HL-60/S4 treated with retinoic acid at 250 ng/mL for 4 days and 3 days (cell line): Measurements from ENCODE around the gene IRS1.

ENCODE experiments used
- in situ Hi-C: fragments of 300-500 bp; cut with MboI; formaldehyde crosslinking; loops from 2 replicates; pipeline ENCODE4 v1.7.0; 2022; ENCODE audit warnings: low sequenced_read_pairs

Gene IRS1

GRCh38 chr2:226732478-226733188, 67.0 kb downstream of the IRS1 start:
- in situ Hi-C loops: no loop called here

- in situ Hi-C loops: no loop called here
These were observed 69.1 kb downstream of the IRS1 start for GRCh38 chr2:226730481-226730880.

GRCh38 chr2:226728996-226729395, 70.6 kb downstream of the IRS1 start:
- in situ Hi-C loops: no loop called here

- in situ Hi-C loops: no loop called here
These were observed 72.4 kb downstream of the IRS1 start for GRCh38 chr2:226727251-226727650.

- in situ Hi-C loops: no loop called here
These were observed 73.1 kb downstream of the IRS1 start for GRCh38 chr2:226726546-226726945.

- in situ Hi-C loops: no loop called here
These were observed 74.3 kb downstream of the IRS1 start for GRCh38 chr2:226725126-226725860.

- in situ Hi-C loops: no loop called here
These were observed 78.1 kb downstream of the IRS1 start for GRCh38 chr2:226721541-226721940.

GRCh38 chr2:226720948-226721347, 78.7 kb downstream of the IRS1 start:
- in situ Hi-C loops: no loop called here

GRCh38 chr2:226717719-226718118, 81.9 kb downstream of the IRS1 start:
- in situ Hi-C loops: no loop called here

- in situ Hi-C loops: no loop called here
These were observed 83.5 kb downstream of the IRS1 start for GRCh38 chr2:226716126-226716525.

GRCh38 chr2:226715347-226715990, 84.2 kb downstream of the IRS1 start:
- in situ Hi-C loops: no loop called here

GRCh38 chr2:226712941-226713340, 86.7 kb downstream of the IRS1 start:
- in situ Hi-C loops: no loop called here

- in situ Hi-C loops: no loop called here
These were observed 87.9 kb downstream of the IRS1 start for GRCh38 chr2:226711606-226712296.

- in situ Hi-C loops: no loop called here
These were observed 92.1 kb downstream of the IRS1 start for GRCh38 chr2:226707499-226707898.

- in situ Hi-C loops: no loop called here
These were observed 93.7 kb downstream of the IRS1 start for GRCh38 chr2:226705965-226706364.

- in situ Hi-C loops: no loop called here
These were observed 94.3 kb downstream of the IRS1 start for GRCh38 chr2:226705133-226705886.

- in situ Hi-C loops: no loop called here
These were observed 96.1 kb downstream of the IRS1 start for GRCh38 chr2:226703514-226703913.

GRCh38 chr2:226702376-226702775, 97.2 kb downstream of the IRS1 start:
- in situ Hi-C loops: no loop called here

GRCh38 chr2:226701052-226701451, 98.6 kb downstream of the IRS1 start:
- in situ Hi-C loops: no loop called here

GRCh38 chr2:226699321-226699720, 100.3 kb downstream of the IRS1 start:
- in situ Hi-C loops: no loop called here

GRCh38 chr2:226698671-226699070, 100.9 kb downstream of the IRS1 start:
- in situ Hi-C loops: no loop called here
